Measurements from ENCODE around the gene TRIO.

DNA sequence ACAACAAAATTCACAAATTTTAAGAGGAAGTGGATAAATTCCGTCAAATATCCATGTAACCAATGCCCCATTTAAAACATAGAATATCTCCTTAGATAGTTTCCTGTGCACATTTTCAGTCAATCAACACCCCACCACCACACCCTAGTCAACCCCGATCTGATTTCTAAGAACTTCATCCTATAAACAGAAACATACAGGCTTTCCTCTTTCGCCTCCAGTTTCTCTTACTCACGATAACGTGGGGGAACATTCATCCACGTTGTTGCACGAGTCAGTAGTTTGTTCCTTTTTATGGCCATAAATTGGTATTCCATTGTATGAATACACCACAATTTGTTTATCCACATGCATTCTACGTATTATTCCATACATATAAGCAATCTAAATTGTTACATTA is 35.6 kb upstream of the TRIO start:
- TF ChIP-seq, protein P1, sequence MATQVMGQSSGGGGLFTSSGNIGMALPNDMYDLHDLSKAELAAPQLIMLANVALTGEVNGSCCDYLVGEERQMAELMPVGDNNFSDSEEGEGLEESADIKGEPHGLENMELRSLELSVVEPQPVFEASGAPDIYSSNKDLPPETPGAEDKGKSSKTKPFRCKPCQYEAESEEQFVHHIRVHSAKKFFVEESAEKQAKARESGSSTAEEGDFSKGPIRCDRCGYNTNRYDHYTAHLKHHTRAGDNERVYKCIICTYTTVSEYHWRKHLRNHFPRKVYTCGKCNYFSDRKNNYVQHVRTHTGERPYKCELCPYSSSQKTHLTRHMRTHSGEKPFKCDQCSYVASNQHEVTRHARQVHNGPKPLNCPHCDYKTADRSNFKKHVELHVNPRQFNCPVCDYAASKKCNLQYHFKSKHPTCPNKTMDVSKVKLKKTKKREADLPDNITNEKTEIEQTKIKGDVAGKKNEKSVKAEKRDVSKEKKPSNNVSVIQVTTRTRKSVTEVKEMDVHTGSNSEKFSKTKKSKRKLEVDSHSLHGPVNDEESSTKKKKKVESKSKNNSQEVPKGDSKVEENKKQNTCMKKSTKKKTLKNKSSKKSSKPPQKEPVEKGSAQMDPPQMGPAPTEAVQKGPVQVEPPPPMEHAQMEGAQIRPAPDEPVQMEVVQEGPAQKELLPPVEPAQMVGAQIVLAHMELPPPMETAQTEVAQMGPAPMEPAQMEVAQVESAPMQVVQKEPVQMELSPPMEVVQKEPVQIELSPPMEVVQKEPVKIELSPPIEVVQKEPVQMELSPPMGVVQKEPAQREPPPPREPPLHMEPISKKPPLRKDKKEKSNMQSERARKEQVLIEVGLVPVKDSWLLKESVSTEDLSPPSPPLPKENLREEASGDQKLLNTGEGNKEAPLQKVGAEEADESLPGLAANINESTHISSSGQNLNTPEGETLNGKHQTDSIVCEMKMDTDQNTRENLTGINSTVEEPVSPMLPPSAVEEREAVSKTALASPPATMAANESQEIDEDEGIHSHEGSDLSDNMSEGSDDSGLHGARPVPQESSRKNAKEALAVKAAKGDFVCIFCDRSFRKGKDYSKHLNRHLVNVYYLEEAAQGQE (IDR thresholded peaks at IDR 0.05; ENCODE audit: low read depth, low read length), result no peak
- TF ChIP-seq JUND (IDR thresholded peaks at IDR 0.05; ENCODE audit: low read depth, low read length) (no peak), MYC (IDR thresholded peaks at IDR 0.05; ENCODE audit: insufficient read depth, insufficient read length, insufficient replicate concordance, low read length, severe bottlenecking) (no peak), ZNF217 (IDR thresholded peaks at IDR 0.05) (no peak), SMC3 (IDR thresholded peaks at IDR 0.05; ENCODE audit: borderline replicate concordance, low read length) (no peak)
- TF ChIP-seq, protein P2, sequence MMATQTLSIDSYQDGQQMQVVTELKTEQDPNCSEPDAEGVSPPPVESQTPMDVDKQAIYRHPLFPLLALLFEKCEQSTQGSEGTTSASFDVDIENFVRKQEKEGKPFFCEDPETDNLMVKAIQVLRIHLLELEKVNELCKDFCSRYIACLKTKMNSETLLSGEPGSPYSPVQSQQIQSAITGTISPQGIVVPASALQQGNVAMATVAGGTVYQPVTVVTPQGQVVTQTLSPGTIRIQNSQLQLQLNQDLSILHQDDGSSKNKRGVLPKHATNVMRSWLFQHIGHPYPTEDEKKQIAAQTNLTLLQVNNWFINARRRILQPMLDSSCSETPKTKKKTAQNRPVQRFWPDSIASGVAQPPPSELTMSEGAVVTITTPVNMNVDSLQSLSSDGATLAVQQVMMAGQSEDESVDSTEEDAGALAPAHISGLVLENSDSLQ (IDR thresholded peaks at IDR 0.05), result no peak
- TF ChIP-seq, protein P3, sequence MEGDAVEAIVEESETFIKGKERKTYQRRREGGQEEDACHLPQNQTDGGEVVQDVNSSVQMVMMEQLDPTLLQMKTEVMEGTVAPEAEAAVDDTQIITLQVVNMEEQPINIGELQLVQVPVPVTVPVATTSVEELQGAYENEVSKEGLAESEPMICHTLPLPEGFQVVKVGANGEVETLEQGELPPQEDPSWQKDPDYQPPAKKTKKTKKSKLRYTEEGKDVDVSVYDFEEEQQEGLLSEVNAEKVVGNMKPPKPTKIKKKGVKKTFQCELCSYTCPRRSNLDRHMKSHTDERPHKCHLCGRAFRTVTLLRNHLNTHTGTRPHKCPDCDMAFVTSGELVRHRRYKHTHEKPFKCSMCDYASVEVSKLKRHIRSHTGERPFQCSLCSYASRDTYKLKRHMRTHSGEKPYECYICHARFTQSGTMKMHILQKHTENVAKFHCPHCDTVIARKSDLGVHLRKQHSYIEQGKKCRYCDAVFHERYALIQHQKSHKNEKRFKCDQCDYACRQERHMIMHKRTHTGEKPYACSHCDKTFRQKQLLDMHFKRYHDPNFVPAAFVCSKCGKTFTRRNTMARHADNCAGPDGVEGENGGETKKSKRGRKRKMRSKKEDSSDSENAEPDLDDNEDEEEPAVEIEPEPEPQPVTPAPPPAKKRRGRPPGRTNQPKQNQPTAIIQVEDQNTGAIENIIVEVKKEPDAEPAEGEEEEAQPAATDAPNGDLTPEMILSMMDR (IDR thresholded peaks at IDR 0.05 in 2 of 3, conservative IDR thresholded peaks at IDR 0.05 in 1 of 3; ENCODE audit: control insufficient read depth in 2 of 3, extremely low read depth in 1 of 3, insufficient read depth in 1 of 3, low read depth in 3 of 3, low read length in 3 of 3), result no peak
